ENCODE results near the gene SLC25A21.
"Not testable (repeated sequence)": the region's sequence is repeated elsewhere in the genome, so short reads cannot be mapped to it uniquely, and the experiment has no call there.

The SLC25A21 gene

GRCh38 chr14:37196604-37197420 is 24.4 kb upstream of the SLC25A21 start:
- H3K4me2 ChIP-seq (ENCODE audit: low read length), result no peak overlapping the region
- no peaks in the 10 kb centered on the region for H3F3A ChIP-seq (ENCODE audit: control insufficient read depth, insufficient read depth)
- H3K9me3 ChIP-seq (ENCODE audit: control insufficient read depth, insufficient read depth, low read length), result no peaks in the 10 kb centered on the region; the same call in 1 of the 2 replicates
- no peaks in the 10 kb centered on the region for H3K27me3 ChIP-seq (ENCODE audit: control insufficient read depth, low read length)
- no peaks in the 10 kb centered on the region for H3K4me1 ChIP-seq (ENCODE audit: control insufficient read depth, low read length)
- no peaks in the 10 kb centered on the region for H3K36me3 ChIP-seq (ENCODE audit: control insufficient read depth, low read length)
- H4K20me1 ChIP-seq (ENCODE audit: control insufficient read depth, insufficient read depth, low read depth, low read length), result no peaks in the 10 kb centered on the region
- no peaks in the 10 kb centered on the region for H3K79me2 ChIP-seq (ENCODE audit: control insufficient read depth, low read length)
- H3K27ac ChIP-seq (ENCODE audit: low read depth, low read length), result no peak overlapping the region
- no peak overlapping the region for H3K4me3 ChIP-seq (ENCODE audit: low read length)
- TF ChIP-seq CTCF (IDR thresholded peaks at IDR 0.05; ENCODE audit: low read depth, low read length, poor library complexity, severe bottlenecking), result no peak
- TF ChIP-seq EZH2phosphoT487 (IDR thresholded peaks at IDR 0.05; ENCODE audit: borderline replicate concordance, low read length), result no peak
- no peaks in the 10 kb centered on the region for H3K9me2 ChIP-seq (replicated peaks; ENCODE audit: control insufficient read depth, low read length)

- H3K4me2 ChIP-seq (ENCODE audit: low read length), result no peak overlapping the region
- no peaks in the 10 kb centered on the region for H4K20me1 ChIP-seq (ENCODE audit: control insufficient read depth, insufficient read depth, low read depth, low read length)
- TF ChIP-seq EZH2phosphoT487 (IDR thresholded peaks at IDR 0.05; ENCODE audit: borderline replicate concordance, low read length), result no peak
- TF ChIP-seq CTCF (IDR thresholded peaks at IDR 0.05; ENCODE audit: low read depth, low read length, poor library complexity, severe bottlenecking), result no peak
- H3K4me3 ChIP-seq (ENCODE audit: low read length), result no peak overlapping the region
- H3K27me3 ChIP-seq (ENCODE audit: control insufficient read depth, low read length), result no peaks in the 10 kb centered on the region
- no peaks in the 10 kb centered on the region for H3K79me2 ChIP-seq (ENCODE audit: control insufficient read depth, low read length)
- H3K36me3 ChIP-seq (ENCODE audit: control insufficient read depth, low read length), result no peaks in the 10 kb centered on the region
- H3K9me3 ChIP-seq (ENCODE audit: control insufficient read depth, insufficient read depth, low read length), result no peaks in the 10 kb centered on the region; the same call in 1 of the 2 replicates
- no peaks in the 10 kb centered on the region for H3F3A ChIP-seq (ENCODE audit: control insufficient read depth, insufficient read depth)
- H3K9me2 ChIP-seq (replicated peaks; ENCODE audit: control insufficient read depth, low read length), result no peaks in the 10 kb centered on the region
- no peaks in the 10 kb centered on the region for H3K4me1 ChIP-seq (ENCODE audit: control insufficient read depth, low read length)
- no peak overlapping the region for H3K27ac ChIP-seq (ENCODE audit: low read depth, low read length)
Observed at GRCh38 chr14:37195327-37195726, 22.9 kb upstream of the SLC25A21 start.

GRCh38 chr14:37194698-37195097 is 22.3 kb upstream of the SLC25A21 start:
- Histone ChIP-seq H3K4me3 (ENCODE audit: low read length) (no peak overlapping the region), H3K36me3 (ENCODE audit: control insufficient read depth, low read length) (no peaks in the 10 kb centered on the region), H3F3A (ENCODE audit: control insufficient read depth, insufficient read depth) (no peaks in the 10 kb centered on the region), H3K9me2 (replicated peaks; ENCODE audit: control insufficient read depth, low read length) (no peaks in the 10 kb centered on the region), H3K9me3 (ENCODE audit: control insufficient read depth, insufficient read depth, low read length) (no peaks in the 10 kb centered on the region; the same call in 1 of the 2 replicates), H3K4me1 (ENCODE audit: control insufficient read depth, low read length) (no peaks in the 10 kb centered on the region), H3K27ac (ENCODE audit: low read depth, low read length) (no peak overlapping the region), H4K20me1 (ENCODE audit: control insufficient read depth, insufficient read depth, low read depth, low read length) (no peaks in the 10 kb centered on the region), H3K27me3 (ENCODE audit: control insufficient read depth, low read length) (no peaks in the 10 kb centered on the region), H3K79me2 (ENCODE audit: control insufficient read depth, low read length) (no peaks in the 10 kb centered on the region), H3K4me2 (ENCODE audit: low read length) (no peak overlapping the region)
- TF ChIP-seq EZH2phosphoT487 (IDR thresholded peaks at IDR 0.05; ENCODE audit: borderline replicate concordance, low read length), result no peak
- TF ChIP-seq CTCF (IDR thresholded peaks at IDR 0.05; ENCODE audit: low read depth, low read length, poor library complexity, severe bottlenecking), result no peak

- H3K27me3 ChIP-seq (ENCODE audit: control insufficient read depth, low read length); H3K9me2 ChIP-seq (replicated peaks; ENCODE audit: control insufficient read depth, low read length); H3K4me1 ChIP-seq (ENCODE audit: control insufficient read depth, low read length); H3K4me3 ChIP-seq (ENCODE audit: low read length); H3K27ac ChIP-seq (ENCODE audit: low read depth, low read length); H3K36me3 ChIP-seq (ENCODE audit: control insufficient read depth, low read length); H3K9me3 ChIP-seq (ENCODE audit: control insufficient read depth, insufficient read depth, low read length); H3K4me2 ChIP-seq (ENCODE audit: low read length); H3F3A ChIP-seq (ENCODE audit: control insufficient read depth, insufficient read depth); H4K20me1 ChIP-seq (ENCODE audit: control insufficient read depth, insufficient read depth, low read depth, low read length); H3K79me2 ChIP-seq (ENCODE audit: control insufficient read depth, low read length): not testable (repeated sequence)
Observed at GRCh38 chr14:37189733-37190132, 17.3 kb upstream of the SLC25A21 start.

GRCh38 chr14:37187840-37188577 is 15.6 kb upstream of the SLC25A21 start:
- not testable (repeated sequence) for H3K79me2 ChIP-seq (ENCODE audit: control insufficient read depth, low read length); H3K9me3 ChIP-seq (ENCODE audit: control insufficient read depth, insufficient read depth, low read length); H3K4me1 ChIP-seq (ENCODE audit: control insufficient read depth, low read length); H3K4me2 ChIP-seq (ENCODE audit: low read length); H3K27me3 ChIP-seq (ENCODE audit: control insufficient read depth, low read length); H3K27ac ChIP-seq (ENCODE audit: low read depth, low read length); H3K36me3 ChIP-seq (ENCODE audit: control insufficient read depth, low read length); H3K4me3 ChIP-seq (ENCODE audit: low read length); H3K9me2 ChIP-seq (replicated peaks; ENCODE audit: control insufficient read depth, low read length); H4K20me1 ChIP-seq (ENCODE audit: control insufficient read depth, insufficient read depth, low read depth, low read length); H3F3A ChIP-seq (ENCODE audit: control insufficient read depth, insufficient read depth)

Measured in DOHH2 (cell line).